Endometrial microvascular endothelial cells (primary cell): Measurements from ENCODE around the gene HS6ST1. TPM values are rescaled to one million over a fixed set of nuclear protein-coding genes. Genes with fewer than 3 reads are reported as not detected.

Experiments
- in situ Hi-C: cut with HindIII; loops from 2 replicates; pipeline ENCODE4 v1.10.0; 2017; ENCODE audit warnings: low sequenced_read_pairs, low pct_unique_long_range_greater_than_20kb; ENCODE audit errors: inconsistent ontology term
- total RNA-seq: library from RNA; depleted of rRNA; stranded (reverse); fragments of >200 nt; gene quantifications from one replicate; pipeline ENCODE4 v1.2.3, GENCODE V29; 2015; ENCODE audit errors: inconsistent ontology term

The HS6ST1 gene
- 10.5 TPM for total RNA-seq

DNA sequence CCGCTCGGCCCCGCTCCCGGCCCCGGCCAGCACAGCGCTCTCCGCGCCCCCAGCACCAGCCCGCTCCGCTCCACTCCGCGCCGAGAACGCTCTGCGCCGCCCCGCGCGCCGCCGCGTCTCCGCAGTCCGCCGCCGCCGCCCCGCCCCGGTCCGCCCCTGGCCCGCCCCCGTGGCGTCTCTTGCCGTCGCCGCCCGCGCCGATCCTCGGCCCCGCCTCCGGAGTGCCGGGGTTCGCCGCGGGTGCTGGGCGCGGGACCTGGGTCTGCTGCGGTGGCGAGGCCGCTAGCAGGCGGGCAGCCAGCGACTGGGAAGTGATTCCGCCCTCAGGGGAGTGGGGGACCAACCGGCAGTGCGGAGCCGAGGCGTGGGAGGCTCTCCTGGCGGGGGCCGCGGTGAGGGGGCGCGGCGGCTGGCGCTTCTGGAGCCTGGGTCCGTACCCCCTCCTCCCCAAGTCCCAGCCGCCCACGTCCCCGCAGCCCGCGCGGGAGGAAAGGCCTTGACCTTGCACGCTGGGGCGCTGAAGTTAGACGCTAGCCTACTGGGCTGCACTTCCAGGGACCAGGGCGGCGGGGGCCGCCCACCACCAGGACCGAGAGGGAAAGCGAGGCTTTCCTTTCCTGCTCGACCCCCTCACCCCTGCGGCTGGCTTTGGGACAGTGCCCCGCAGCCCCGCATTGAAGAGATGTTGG is at the start of gene HS6ST1:
Gene HS6ST1, minus strand, starts transcription at position 93 of the 689 bp plus-strand sequence. CDS start 305 bp downstream, outside the sequence.
- in situ Hi-C loops, result no loop called here

DNA sequence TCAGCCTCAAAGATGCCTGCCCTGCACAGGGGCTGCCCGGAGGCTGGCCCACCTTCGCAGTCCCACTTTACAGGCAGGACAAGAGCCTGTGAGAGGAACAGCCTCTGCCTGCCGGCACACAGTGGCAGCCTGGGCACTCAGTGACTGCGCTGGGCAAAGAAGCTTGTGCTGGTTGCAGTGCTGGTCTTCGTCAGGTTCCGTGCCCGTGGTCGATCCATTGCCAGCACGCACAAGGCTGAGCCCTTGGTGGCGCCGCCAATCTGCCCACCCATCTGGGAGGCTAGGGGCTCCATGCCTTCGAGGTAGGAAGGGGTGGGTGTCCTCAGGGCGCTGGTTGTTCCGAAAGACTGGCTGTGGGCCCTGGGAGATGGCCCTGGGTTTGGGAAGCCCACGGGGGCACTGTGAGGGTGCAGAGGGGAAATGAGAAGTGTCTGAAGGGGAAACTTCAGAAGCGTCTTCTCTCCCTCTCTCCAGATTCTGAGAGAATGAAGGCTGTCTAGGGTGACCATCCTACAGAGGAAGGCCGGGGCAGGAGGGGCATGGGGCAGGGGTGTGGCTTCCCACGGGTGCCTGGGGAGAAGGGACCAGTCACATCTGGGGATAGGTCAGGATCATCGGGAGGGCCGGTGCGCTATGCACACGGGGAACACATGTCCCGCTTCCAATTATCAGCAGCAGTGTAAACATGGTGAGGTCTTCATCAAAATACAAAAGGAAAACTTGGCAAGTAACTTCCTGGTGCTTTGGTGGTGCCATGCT is 49.1 kb upstream of the HS6ST1 start:
- in situ Hi-C loops, result no loop called here

DNA sequence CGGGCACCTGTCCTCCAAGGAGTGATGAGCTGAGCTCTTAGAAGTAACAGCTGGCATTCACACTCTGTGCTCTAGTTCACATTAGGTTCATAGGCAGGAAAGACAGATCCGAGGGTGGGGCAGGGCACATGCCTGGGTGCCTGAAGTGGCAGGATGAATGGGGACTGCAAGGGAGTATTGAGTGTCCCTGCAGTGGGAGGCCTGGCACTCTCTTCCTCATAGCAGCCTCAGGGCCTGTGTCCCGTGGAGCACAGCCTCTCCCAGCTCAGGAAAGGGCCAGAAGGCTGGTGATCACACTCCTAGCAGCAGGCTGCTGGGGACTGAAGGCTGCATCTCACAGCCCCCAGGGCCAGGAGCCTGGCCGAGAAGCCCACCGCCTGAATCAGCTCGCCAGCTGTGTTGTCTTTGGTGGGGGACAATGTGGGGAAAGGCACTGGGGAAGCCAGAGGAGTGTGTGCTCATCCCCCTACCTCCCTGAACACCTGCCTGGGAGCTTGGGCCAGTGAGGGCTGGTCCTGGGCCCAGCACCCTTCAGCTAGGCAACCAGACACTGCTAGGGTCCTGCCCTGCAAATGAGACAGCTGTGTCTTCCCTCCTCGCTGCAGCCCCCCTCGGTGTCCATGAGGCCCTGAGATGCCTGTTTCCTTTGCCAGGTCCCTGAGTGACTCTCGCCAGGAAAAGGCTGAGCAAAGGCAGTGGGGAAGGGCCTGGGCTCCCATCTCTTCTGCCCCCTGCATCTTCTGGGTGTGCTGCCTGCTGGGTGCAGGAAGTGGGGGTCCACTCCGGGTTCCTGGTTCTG is 48.2 kb upstream of the HS6ST1 start:
- in situ Hi-C loops, result no loop called here

- in situ Hi-C loops, result no loop called here
These were observed 46.7 kb upstream of the HS6ST1 start for GRCh38 chr2:128365217-128365905.

DNA sequence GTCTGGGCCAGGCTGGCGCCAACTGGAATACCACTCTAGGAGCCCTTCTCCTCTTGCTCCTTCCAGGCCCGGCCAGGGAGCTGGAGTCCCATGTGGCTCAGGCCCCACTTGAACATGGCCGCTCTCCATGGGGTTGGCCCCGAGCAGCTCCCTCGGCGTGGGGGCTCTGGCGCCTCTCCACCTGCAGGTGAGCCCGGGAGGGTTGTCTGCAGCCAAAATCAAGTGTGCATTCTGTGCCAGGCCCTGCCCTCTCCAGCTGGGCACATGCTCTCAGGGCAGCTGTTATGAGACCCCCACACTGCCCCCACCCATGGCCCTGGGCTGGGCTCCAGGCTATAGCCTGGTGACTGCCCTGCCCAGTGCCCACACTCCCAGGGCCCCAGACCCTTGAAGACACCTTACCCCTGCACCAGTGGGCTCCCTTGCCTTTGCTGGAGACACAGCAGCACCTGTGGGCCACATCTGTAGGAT is 45.8 kb upstream of the HS6ST1 start:
- in situ Hi-C loops, result no loop called here

DNA sequence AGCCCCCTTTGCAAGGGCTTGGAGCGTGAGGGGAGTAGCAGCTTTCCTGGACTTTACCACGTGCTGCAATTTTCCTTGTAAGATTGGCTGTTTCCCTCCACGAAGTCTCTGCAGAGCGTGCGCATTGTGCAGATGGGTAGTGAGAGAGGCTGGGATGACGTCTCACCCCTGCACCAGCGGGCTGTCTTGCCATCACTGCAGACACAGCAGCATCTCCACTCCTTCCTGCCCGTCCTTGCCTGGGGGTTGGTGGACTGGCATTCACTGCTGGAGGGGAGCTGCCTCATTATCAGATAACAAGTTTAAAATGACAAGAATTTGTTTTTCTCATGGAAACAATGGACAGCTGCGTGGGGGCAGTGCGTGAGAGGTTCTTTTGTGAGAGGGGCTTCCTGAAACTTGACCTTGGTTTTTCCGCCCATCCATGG is 45.3 kb upstream of the HS6ST1 start:
- in situ Hi-C loops, result no loop called here

GRCh38 chr2:128362889-128363228 is 44.2 kb upstream of the HS6ST1 start:
- in situ Hi-C loops, result no loop called here

DNA sequence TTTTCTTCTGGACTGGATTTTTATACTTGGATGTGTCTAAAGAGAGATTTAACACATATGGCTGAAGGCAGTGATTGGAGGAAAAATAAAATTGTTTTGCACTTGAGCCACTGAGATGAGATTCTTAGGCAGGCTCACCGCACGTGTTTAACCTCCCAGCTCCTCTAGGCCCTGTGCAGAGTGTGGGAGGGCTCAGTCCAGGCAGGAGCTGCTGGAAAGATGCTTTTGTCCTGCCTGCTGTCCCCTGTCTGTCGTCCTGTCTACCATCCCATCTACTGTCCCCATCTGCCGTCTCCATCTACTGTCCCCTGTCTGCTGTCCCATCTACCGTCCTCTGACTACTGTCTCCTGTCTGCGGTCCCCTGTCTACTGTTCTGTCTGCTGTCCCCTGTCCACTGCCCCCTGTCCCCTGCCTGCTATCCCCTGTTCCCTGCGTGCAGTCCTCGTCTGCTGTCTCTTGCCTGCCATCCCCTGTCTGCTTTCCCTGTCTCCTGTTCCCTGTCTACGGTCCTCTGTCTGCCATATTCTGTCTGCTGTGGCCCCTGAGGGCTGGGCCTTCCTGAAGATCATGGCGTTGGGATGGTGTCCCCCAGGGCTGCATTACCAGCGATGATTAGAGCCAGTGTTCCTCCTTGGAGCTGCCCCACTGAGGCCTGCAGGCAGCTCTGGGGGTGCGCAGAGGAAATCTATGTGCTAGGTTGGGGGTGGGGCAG is 43.7 kb upstream of the HS6ST1 start:
- in situ Hi-C loops, result no loop called here

DNA sequence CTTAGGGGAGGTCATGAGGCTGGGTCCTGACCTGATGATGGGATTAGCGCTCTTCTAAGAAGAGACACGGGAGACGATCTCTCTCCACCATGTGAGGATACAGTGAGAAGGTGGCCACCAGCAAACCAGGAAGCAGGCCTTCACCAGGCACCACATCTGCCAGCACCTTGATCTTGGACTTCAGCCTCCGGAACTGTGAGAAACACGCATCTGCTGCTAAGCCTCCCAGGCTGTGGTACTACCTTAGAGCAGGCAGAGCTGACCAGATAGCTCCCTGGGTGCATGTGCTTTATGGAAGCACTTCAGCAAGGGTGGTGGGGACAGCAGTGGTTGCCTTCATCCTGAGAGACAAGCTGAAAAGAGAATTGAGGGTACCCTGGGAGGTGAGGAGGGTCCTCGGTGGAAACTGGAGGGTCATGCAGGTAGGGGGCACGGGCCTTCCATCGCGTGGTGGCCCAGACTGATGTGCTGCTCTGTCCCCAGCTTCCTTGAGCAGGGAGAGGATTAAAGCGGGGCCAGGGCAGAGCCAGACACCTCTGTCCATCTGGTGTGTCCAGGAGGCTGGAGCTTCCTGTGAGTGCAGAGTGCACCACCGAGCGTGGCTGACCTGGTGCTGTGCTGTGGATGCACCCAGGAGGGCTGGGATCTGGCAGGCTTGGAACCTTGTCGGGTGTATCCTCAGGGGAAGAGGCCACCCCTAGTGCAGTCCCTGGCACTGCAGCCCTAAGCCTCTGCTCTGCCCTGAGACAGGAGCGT is 42.9 kb upstream of the HS6ST1 start:
- in situ Hi-C loops, result no loop called here

DNA sequence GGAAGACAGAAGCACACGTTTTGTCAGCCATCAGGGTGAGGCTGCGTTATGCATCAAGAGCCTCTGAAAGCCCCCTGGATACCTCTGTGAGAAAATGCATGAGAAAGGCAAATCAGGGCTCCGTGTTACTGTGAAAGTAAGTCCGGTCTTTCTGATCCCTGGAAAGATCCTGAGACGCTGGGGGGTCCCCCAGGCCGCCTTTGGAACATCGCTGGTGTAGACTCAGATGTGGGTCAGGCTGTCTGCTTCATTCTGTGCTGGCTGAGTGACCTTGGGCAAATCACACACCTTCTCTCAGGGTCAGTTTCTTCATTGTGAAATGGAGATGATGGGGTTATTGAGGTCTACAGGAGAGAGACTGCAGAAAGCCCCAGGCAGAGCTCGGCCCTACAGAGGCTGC is 42.0 kb upstream of the HS6ST1 start:
- in situ Hi-C loops, result no loop called here

DNA sequence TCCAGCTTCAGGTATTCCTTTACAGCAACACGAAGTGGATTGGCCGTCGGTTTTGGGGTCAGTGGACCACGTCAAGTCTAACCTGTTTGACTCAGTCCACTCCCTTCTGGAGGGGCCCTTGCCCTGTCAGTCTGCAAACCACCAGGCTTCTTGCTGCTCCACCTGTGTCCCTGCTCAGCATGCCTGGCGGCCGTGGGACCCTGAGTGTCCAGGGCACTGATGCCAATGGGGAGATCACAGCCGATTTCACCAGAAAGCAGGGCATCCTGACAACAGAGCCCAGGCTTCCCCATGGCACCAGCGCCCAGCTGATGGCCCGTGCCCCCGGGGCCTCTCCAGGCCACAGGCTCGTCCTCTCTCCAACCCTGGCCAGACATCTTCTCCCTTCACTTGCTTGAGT is 41.2 kb upstream of the HS6ST1 start:
- in situ Hi-C loops, result no loop called here

GRCh38 chr2:128358941-128359731 is 40.5 kb upstream of the HS6ST1 start:
- in situ Hi-C loops, result no loop called here

DNA sequence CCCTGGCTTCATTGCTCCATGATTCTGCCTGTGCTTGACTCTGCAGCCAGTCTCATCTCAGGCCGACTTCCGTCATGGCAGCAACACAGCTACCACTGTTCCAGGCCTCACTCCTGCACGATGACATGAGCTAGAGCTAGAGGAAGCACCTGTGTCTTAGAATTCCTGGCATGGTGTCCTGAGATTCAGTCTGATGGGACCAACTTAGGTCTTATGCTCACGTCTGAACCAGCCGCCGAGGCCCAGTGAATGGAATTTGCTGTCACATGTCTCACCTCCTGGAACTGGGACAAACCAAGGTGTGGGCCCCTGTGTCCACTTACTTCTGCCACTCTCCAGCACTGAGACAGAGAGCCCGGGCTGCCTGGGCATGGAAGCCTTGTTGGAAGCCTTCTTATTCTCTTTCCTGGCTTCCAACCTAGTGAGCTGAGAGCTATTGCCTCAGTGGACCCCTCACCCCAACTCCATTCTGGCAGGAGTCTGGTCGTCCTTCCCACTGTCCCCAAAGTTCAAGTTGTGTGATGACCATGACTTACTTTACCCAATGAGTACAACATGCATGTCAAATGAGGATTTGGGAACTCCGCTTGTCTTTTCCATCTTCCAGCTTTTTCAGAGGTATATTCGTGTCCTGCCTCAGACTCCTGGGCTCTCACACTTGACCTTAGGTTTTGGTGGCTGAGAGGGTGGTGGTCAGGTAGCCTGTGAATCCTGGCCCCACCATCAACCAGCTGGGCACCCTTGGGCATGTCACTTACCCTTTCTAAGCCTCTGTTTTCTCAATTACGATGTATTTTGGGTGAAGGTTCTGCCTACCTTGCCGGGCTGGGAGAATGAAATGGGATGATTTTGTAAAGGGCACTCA is 39.1 kb upstream of the HS6ST1 start:
- in situ Hi-C loops, result no loop called here

- in situ Hi-C loops, result no loop called here
These were observed 37.5 kb upstream of the HS6ST1 start for GRCh38 chr2:128356127-128356526.

DNA sequence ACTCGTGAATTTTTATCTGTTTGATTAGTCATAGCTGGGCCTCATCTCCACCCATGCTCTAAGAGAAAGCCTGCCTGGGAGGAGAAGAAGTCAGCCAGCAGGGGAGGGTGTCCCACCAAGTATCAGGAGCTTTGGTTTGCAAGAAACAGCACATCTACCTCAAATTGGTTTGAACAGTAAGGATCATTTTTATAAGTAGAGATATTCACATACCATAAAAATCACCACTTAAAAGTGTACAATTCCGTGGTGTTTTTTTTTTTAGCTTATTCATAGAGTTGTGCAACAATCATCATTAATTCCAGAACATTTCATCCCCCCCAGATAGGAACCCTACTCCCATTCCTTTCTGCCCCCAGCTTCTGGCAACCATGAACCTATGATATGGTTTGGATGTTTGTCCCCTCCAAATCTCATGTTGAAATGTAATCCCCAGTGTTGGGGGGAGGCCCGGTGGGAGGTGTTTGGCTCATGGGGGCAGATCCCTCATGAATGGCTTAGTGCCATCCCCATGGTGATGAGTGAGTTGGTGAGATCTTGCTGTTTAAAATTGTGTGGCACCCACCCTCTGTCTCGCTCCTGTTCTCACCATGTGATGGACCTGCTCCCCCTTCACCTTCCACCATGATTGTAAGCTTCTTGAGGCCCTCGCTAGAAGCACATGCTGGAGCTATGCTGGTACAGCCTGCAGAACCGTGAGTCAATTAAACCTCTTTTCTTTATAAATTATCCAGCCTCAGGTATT is 36.2 kb upstream of the HS6ST1 start:
- in situ Hi-C loops, result no loop called here

DNA sequence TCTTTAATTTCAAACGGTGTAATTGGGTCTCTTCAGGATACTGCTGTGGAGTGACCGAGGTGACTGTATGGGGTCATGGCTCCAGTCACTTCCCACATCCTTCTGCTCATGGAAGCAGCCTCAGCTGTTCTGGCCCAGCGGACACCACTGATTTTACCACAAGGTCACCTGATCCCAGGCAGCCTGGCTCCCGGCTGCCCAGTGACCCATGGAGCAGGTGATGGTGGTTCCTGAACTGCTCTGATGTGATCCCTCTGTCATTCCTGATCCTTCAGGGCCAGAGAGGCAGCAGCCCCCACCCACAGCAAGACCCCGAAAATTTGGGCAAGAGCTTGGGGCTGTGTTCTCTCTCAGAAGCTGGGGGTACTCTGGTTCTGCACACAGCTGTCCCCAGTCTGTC is 35.5 kb upstream of the HS6ST1 start:
- in situ Hi-C loops, result no loop called here
